Measurements from ENCODE around the gene CBR4. TPM values are rescaled to one million over a fixed set of nuclear protein-coding genes. Genes with fewer than 3 reads are reported as not detected.

The CBR4 gene
- total and polyA plus RNA-seq, 2 donors (not counting 1 experiment from before 2014, with no cell fraction given) = 3.3 to 19.0 TPM

DNA sequence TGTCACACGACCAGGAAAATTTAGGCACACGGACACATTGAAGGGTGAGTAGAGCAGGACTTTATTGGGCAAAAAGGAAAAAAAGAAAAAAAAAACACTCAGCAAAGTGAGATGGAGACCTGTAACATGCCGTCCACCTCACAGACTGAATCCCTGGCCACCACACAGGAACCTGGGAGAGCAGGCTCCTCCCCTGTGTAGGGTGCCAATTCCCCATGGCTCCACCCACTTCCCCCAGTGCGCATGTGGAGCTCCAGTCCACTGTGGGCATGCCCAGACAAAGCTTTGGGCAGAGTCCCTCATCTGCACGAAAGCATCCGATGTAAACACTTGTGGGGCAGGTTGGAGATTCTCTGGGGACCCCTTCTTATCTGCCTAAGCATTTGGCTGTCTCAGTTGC, 23.6 kb upstream of the CBR4 start:
- H3K4me2 ChIP-seq (ENCODE audit: extremely low read depth, insufficient read depth, low read length) = no peak overlapping the region
- H3K4me3 ChIP-seq (replicated peaks in 1 of 4; ENCODE audit: control extremely low read depth in 1 of 4, insufficient read depth in 1 of 4, low read depth in 3 of 4, low read length in 4 of 4) = no peak overlapping the region
- DNase-seq (ENCODE audit: low read depth in 2 of 2) = no peak
- H3K79me2 ChIP-seq (ENCODE audit: control insufficient read depth, insufficient read depth, low read length) = no peaks in the 10 kb centered on the region
- TF ChIP-seq, protein P1, sequence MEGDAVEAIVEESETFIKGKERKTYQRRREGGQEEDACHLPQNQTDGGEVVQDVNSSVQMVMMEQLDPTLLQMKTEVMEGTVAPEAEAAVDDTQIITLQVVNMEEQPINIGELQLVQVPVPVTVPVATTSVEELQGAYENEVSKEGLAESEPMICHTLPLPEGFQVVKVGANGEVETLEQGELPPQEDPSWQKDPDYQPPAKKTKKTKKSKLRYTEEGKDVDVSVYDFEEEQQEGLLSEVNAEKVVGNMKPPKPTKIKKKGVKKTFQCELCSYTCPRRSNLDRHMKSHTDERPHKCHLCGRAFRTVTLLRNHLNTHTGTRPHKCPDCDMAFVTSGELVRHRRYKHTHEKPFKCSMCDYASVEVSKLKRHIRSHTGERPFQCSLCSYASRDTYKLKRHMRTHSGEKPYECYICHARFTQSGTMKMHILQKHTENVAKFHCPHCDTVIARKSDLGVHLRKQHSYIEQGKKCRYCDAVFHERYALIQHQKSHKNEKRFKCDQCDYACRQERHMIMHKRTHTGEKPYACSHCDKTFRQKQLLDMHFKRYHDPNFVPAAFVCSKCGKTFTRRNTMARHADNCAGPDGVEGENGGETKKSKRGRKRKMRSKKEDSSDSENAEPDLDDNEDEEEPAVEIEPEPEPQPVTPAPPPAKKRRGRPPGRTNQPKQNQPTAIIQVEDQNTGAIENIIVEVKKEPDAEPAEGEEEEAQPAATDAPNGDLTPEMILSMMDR (conservative IDR thresholded peaks at IDR 0.05 in 1 of 2, IDR thresholded peaks at IDR 0.05 in 1 of 2; ENCODE audit: low read depth in 1 of 2, low read length in 2 of 2) = no peak
- no peaks in the 10 kb centered on the region for H3K4me1 ChIP-seq (ENCODE audit: control insufficient read depth, extremely low read depth, insufficient read depth, low read length)
- no peak overlapping the region for H3K27ac ChIP-seq (ENCODE audit: insufficient read depth, low read length)
- no peak overlapping the region for H3K9ac ChIP-seq (ENCODE audit: insufficient read depth, low read length)
- no peaks in the 10 kb centered on the region for H4K20me1 ChIP-seq (ENCODE audit: control insufficient read depth, extremely low read depth, insufficient read depth, low read length)
- no peaks in the 10 kb centered on the region for H3K36me3 ChIP-seq (ENCODE audit: control insufficient read depth, insufficient read depth, low read length)
- no peaks in the 10 kb centered on the region for H3K9me3 ChIP-seq (ENCODE audit: control insufficient read depth, insufficient read depth, low read depth, low read length)
- no peaks in the 10 kb centered on the region for H3K27me3 ChIP-seq (ENCODE audit: control insufficient read depth, insufficient read depth, low read length)
- no peak overlapping the region for H2AFZ ChIP-seq (ENCODE audit: low read length)

DNA sequence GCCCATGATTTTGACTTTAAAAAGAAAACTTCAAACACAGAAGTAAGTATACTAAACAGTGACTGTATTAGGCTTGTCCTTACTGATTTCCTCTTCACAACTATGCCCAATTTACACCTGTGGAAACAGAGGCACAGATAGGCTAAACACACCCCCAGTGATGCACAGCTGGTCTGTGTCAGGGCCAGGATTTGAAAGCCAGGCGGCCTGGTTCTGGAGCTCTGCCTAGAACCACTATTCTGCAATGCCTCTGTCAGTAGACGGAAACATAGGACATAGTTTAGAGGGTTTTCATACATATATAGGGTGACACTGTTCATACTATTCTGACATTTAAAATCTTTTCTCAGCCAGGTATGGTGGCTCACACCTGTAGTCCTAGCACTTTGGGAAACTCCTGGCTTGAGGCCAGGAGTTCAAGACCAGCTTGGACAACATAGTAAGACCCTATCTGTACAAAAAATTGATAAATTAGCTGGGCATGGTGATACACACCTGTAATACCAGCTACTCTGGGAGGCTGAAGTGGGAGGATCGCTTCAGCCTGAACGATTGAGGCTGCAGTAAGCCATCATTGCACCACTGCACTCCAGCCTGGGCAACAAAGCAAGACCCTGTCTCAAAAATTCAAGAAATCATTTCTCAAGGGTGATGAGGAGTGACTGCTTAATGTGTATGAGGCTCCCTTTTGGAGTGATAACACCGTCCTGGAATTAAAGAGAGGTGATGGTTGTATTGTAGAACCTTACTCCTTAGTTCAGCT, 23.0 kb upstream of the CBR4 start:
- Histone ChIP-seq H3K27me3 (ENCODE audit: control insufficient read depth, insufficient read depth, low read length) (no peaks in the 10 kb centered on the region), H3K4me2 (ENCODE audit: extremely low read depth, insufficient read depth, low read length) (no peak overlapping the region), H3K79me2 (ENCODE audit: control insufficient read depth, insufficient read depth, low read length) (no peaks in the 10 kb centered on the region), H3K9me3 (ENCODE audit: control insufficient read depth, insufficient read depth, low read depth, low read length) (no peaks in the 10 kb centered on the region), H4K20me1 (ENCODE audit: control insufficient read depth, extremely low read depth, insufficient read depth, low read length) (no peaks in the 10 kb centered on the region), H3K4me1 (ENCODE audit: control insufficient read depth, extremely low read depth, insufficient read depth, low read length) (no peaks in the 10 kb centered on the region), H3K4me3 (replicated peaks in 1 of 4; ENCODE audit: control extremely low read depth in 1 of 4, insufficient read depth in 1 of 4, low read depth in 3 of 4, low read length in 4 of 4) (no peak overlapping the region), H3K9ac (ENCODE audit: insufficient read depth, low read length) (no peak overlapping the region), H3K27ac (ENCODE audit: insufficient read depth, low read length) (no peak overlapping the region), H2AFZ (ENCODE audit: low read length) (no peak overlapping the region), H3K36me3 (ENCODE audit: control insufficient read depth, insufficient read depth, low read length) (no peaks in the 10 kb centered on the region)
- peak in 1 of 2 donors; percentile 36 for DNase-seq (ENCODE audit: low read depth in 2 of 2)
- no peak for TF ChIP-seq EZH2 (IDR thresholded peaks at IDR 0.05; ENCODE audit: low read length, missing control alignments)
- TF ChIP-seq, protein P1 (conservative IDR thresholded peaks at IDR 0.05 in 1 of 2, IDR thresholded peaks at IDR 0.05 in 1 of 2; ENCODE audit: low read depth in 1 of 2, low read length in 2 of 2) = no peak

DNA sequence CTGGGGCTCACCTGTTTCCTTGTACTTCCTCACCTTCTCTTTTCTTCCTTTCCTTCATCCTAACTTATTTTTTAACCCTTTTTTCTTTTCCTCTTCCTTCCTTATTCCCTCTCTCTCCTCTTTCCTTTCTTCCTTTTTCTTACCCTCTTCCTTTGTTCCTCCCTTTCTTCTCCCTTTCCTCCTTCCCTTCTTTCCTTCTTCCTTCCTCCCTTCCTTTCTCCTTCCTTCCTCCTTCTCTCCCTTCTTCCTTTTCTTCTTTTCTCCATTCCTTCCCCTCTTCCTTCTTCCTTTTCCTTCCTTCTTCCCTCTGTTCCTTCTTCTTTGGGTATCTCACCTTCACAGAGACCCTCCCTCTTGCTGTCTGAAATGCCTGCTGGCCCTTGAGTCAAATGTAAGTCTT, 22.1 kb upstream of the CBR4 start:
- no peak overlapping the region for H3K27ac ChIP-seq (ENCODE audit: insufficient read depth, low read length)
- no peaks in the 10 kb centered on the region for H3K4me1 ChIP-seq (ENCODE audit: control insufficient read depth, extremely low read depth, insufficient read depth, low read length)
- no peaks in the 10 kb centered on the region for H3K9me3 ChIP-seq (ENCODE audit: control insufficient read depth, insufficient read depth, low read depth, low read length)
- H3K4me2 ChIP-seq (ENCODE audit: extremely low read depth, insufficient read depth, low read length) = no peak overlapping the region
- H3K4me3 ChIP-seq (replicated peaks in 1 of 4; ENCODE audit: control extremely low read depth in 1 of 4, insufficient read depth in 1 of 4, low read depth in 3 of 4, low read length in 4 of 4) = no peak overlapping the region
- DNase-seq (ENCODE audit: low read depth in 2 of 2) = no peak
- no peaks in the 10 kb centered on the region for H3K36me3 ChIP-seq (ENCODE audit: control insufficient read depth, insufficient read depth, low read length)
- no peak overlapping the region for H2AFZ ChIP-seq (ENCODE audit: low read length)
- H3K9ac ChIP-seq (ENCODE audit: insufficient read depth, low read length) = no peak overlapping the region
- H4K20me1 ChIP-seq (ENCODE audit: control insufficient read depth, extremely low read depth, insufficient read depth, low read length) = no peaks in the 10 kb centered on the region
- H3K27me3 ChIP-seq (ENCODE audit: control insufficient read depth, insufficient read depth, low read length) = no peaks in the 10 kb centered on the region
- TF ChIP-seq, protein P1 (conservative IDR thresholded peaks at IDR 0.05 in 1 of 2, IDR thresholded peaks at IDR 0.05 in 1 of 2; ENCODE audit: low read depth in 1 of 2, low read length in 2 of 2) = no peak
- no peak for TF ChIP-seq EZH2 (IDR thresholded peaks at IDR 0.05; ENCODE audit: low read length, missing control alignments)
- H3K79me2 ChIP-seq (ENCODE audit: control insufficient read depth, insufficient read depth, low read length) = no peaks in the 10 kb centered on the region
